Measurements from ENCODE around the gene SMAD6.

DNA sequence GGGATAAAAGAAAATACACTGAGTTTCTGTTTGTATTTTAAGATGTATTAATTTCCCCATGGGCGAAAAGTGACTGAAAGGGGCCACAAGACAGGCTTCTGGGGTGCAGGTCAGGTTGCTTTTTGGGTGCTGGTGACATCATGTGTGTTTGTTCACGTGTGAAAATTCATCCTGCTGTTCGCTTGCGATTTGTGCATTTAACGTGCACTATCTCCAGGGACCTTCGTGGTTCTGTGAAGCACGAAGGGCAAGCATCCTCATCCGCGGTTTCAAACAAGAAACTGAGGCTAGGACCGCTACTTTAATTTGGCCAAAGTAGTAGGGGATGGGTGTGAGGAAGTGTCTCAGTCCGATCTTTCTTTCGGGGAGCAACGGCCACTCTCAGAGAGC lies 1.6 kb upstream of the SMAD6 start:
- TF ChIP-seq EP300 (IDR thresholded peaks at IDR 0.05; ENCODE audit: low read length), result no peak
- TF ChIP-seq, protein P1, sequence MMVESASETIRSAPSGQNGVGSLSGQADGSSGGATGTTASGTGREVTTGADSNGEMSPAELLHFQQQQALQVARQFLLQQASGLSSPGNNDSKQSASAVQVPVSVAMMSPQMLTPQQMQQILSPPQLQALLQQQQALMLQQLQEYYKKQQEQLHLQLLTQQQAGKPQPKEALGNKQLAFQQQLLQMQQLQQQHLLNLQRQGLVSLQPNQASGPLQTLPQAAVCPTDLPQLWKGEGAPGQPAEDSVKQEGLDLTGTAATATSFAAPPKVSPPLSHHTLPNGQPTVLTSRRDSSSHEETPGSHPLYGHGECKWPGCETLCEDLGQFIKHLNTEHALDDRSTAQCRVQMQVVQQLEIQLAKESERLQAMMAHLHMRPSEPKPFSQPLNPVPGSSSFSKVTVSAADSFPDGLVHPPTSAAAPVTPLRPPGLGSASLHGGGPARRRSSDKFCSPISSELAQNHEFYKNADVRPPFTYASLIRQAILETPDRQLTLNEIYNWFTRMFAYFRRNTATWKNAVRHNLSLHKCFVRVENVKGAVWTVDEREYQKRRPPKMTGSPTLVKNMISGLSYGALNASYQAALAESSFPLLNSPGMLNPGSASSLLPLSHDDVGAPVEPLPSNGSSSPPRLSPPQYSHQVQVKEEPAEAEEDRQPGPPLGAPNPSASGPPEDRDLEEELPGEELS (CRISPR knock-in tag; IDR thresholded peaks at IDR 0.05; ENCODE audit: borderline replicate concordance), result no peak
- TF ChIP-seq CTCF (IDR thresholded peaks at IDR 0.05 in 2 of 3, conservative IDR thresholded peaks at IDR 0.05 in 1 of 3; ENCODE audit: insufficient read depth in 2 of 3, low read depth in 1 of 3, low read length in 3 of 3), result no peak
- no peak for TF ChIP-seq ZNF644 (tag; IDR thresholded peaks at IDR 0.05; ENCODE audit: low read depth)
- TF ChIP-seq NFXL1 (CRISPR knock-in tag; IDR thresholded peaks at IDR 0.05), result no peak
- TF ChIP-seq CREB3 (tag; conservative IDR thresholded peaks at IDR 0.05; ENCODE audit: low read depth), result no peak
- TF ChIP-seq ZBTB9 (CRISPR knock-in tag; IDR thresholded peaks at IDR 0.05), result no peak

Measured in K562 (cell line).